Ishikawa (cell line): ENCODE data around the gene GCLM.
A peak's percentile ranks its signal among the peaks of the same experiment; 100 is the strongest.

Experiments
- CEBPB ChIP-seq: IDR thresholded peaks from 2 replicates; pipeline ENCODE4 v1.6.1; 2012
- CREB1 ChIP-seq: IDR thresholded peaks from 2 replicates; pipeline ENCODE4 v1.6.1; 2012; ENCODE audit warnings: low read depth
- EGR1 ChIP-seq: IDR thresholded peaks from 2 replicates; pipeline ENCODE4 v1.6.1; 2012
- EP300 ChIP-seq: IDR thresholded peaks from 2 replicates; pipeline ENCODE4 v1.6.1; 2012; ENCODE audit warnings: borderline replicate concordance
- FOXM1 ChIP-seq: IDR thresholded peaks from 2 replicates; pipeline ENCODE4 v1.6.1; 2012; ENCODE audit warnings: low read depth, borderline replicate concordance
- NFIC ChIP-seq: IDR thresholded peaks from 2 replicates; pipeline ENCODE4 v1.6.1; 2012
- RAD21 ChIP-seq: IDR thresholded peaks from 2 replicates; pipeline ENCODE4 v1.6.1; 2012; ENCODE audit warnings: low read depth
- TAF1 ChIP-seq: IDR thresholded peaks from 2 replicates; pipeline ENCODE4 v1.6.1; 2012; ENCODE audit warnings: low read depth, mild to moderate bottlenecking
- TCF12 ChIP-seq: IDR thresholded peaks from 2 replicates; pipeline ENCODE4 v1.6.1; 2012; ENCODE audit warnings: low read depth
- TEAD4 ChIP-seq: IDR thresholded peaks from 2 replicates; pipeline ENCODE4 v1.6.1; 2012
- YY1 ChIP-seq: IDR thresholded peaks from 2 replicates; pipeline ENCODE4 v1.6.1; 2012; ENCODE audit warnings: low read depth
- ZBTB7A ChIP-seq: IDR thresholded peaks from 2 replicates; pipeline ENCODE4 v1.6.1; 2012; ENCODE audit warnings: low read depth
- TF ChIP-seq, protein P1 (sequence below): IDR thresholded peaks from 2 replicates; pipeline ENCODE4 v1.6.1; 2012
- TF ChIP-seq, protein P2 (sequence below): IDR thresholded peaks from 2 replicates; pipeline ENCODE4 v1.6.1; 2012
- TF ChIP-seq, protein P3 (sequence below): IDR thresholded peaks from 2 replicates; pipeline ENCODE4 v1.6.1; 2012; ENCODE audit warnings: low read depth, mild to moderate bottlenecking

The GCLM gene

DNA sequence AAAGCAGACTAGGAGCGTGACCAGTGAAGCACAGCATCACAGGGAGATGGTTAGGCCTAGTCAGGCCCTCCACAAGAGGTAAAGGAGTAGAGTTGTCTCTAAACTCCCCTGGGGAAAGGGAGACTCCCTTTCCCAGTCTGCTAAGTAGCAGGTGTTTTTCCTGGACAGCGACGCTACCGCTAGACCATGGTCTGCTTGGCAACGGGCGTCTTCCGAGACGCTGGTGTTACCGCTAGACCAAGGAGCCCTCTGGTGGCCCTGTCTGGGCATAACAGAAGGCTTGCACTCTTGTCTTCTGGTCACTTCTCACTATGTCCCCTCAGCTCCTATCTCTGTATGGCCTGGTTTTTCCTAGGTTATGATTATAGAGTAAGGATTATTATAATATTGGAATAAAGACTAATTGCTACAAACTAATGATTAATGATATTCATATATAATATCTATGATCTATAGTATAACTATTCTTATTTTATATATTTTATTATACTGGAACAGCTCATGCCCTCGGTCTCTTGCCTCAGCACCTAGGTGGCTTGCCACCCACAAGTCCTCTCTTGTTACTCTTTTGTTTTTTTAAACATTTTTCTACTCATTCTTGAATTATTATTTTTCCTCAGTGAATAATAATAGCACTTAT lies 58.4 kb downstream of the GCLM start:
- TF ChIP-seq RAD21, result peak; percentile 39

DNA sequence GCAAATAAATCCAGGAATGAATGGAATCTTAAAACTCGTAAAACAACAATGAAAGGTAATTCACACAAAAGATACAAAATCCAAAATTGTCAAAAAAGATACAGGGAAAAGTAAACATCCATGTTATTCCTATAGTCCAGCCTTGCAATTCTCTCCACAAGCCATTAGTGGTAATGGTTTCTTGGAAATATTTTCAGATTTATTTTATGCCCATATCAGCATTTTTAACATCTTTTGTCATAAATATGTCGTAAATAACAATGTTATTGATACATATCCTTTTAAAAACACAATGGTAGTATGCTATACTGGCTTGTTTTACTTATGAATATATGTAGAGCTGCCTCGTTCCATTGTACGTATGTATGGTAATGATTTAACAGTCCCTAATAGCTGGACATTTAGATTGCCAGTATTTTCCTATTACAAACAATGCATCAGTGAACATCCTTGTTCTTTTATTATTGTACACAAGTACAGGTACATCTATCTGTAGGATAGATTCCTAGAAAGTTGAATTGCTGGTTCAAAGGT lies 60.8 kb downstream of the GCLM start:
- TF ChIP-seq TCF12, result no peak
- TF ChIP-seq TAF1, result no peak
- no peak for TF ChIP-seq TEAD4
- TF ChIP-seq, protein P1, sequence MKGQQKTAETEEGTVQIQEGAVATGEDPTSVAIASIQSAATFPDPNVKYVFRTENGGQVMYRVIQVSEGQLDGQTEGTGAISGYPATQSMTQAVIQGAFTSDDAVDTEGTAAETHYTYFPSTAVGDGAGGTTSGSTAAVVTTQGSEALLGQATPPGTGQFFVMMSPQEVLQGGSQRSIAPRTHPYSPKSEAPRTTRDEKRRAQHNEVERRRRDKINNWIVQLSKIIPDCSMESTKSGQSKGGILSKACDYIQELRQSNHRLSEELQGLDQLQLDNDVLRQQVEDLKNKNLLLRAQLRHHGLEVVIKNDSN, result no peak
- TF ChIP-seq EGR1, result no peak
- TF ChIP-seq YY1, result no peak
- TF ChIP-seq ZBTB7A, result no peak
- no peak for TF ChIP-seq RAD21
- TF ChIP-seq NFIC, result no peak
- TF ChIP-seq, protein P2, sequence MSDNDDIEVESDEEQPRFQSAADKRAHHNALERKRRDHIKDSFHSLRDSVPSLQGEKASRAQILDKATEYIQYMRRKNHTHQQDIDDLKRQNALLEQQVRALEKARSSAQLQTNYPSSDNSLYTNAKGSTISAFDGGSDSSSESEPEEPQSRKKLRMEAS, result no peak
- no peak for TF ChIP-seq FOXM1
- TF ChIP-seq, protein P3, sequence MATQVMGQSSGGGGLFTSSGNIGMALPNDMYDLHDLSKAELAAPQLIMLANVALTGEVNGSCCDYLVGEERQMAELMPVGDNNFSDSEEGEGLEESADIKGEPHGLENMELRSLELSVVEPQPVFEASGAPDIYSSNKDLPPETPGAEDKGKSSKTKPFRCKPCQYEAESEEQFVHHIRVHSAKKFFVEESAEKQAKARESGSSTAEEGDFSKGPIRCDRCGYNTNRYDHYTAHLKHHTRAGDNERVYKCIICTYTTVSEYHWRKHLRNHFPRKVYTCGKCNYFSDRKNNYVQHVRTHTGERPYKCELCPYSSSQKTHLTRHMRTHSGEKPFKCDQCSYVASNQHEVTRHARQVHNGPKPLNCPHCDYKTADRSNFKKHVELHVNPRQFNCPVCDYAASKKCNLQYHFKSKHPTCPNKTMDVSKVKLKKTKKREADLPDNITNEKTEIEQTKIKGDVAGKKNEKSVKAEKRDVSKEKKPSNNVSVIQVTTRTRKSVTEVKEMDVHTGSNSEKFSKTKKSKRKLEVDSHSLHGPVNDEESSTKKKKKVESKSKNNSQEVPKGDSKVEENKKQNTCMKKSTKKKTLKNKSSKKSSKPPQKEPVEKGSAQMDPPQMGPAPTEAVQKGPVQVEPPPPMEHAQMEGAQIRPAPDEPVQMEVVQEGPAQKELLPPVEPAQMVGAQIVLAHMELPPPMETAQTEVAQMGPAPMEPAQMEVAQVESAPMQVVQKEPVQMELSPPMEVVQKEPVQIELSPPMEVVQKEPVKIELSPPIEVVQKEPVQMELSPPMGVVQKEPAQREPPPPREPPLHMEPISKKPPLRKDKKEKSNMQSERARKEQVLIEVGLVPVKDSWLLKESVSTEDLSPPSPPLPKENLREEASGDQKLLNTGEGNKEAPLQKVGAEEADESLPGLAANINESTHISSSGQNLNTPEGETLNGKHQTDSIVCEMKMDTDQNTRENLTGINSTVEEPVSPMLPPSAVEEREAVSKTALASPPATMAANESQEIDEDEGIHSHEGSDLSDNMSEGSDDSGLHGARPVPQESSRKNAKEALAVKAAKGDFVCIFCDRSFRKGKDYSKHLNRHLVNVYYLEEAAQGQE, result no peak
- TF ChIP-seq CREB1, result no peak
- no peak for TF ChIP-seq EP300
- no peak for TF ChIP-seq CEBPB

DNA sequence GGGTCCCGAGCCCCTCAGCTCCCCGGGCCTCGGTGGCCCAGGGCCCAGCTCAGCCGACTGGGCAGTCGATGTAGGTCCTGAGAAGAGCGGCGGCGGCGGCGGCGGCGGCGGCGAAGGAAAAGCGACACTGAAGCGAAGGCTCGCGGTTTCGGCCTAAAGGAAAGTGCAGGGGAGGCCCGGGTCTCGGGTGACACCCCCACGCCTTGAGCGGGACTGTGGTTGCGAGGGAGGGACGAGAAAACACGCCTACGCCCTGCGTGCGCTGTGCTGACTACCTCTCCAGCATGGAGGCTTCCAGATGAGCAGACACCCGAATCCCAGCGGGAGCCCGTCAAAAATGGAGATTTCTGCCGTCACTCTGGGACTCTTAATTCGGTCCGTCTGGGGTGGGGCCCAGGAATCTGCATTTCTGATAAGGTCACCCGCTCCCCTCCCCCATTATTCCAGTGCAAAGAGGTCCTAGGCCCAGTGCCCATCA lies 61.4 kb downstream of the GCLM start:
- TF ChIP-seq, protein P2, result peak; percentile 48
- TF ChIP-seq, protein P3, result no peak
- TF ChIP-seq EP300, result no peak; the same call in 1 of the 2 replicates
- TF ChIP-seq, protein P1, result 0 out of 2 replicates have a peak, but pooled peaks have one; percentile 4
- TF ChIP-seq TEAD4, result peak; percentile 62; the same call in 1 of the 2 replicates
- 0 out of 2 replicates have a peak, but pooled peaks have one; percentile 8 for TF ChIP-seq NFIC
- peak; percentile 65 for TF ChIP-seq ZBTB7A
- TF ChIP-seq YY1, result peak; percentile 81
- TF ChIP-seq TCF12, result peak; percentile 73
- no peak for TF ChIP-seq FOXM1
- peak; percentile 86 for TF ChIP-seq EGR1
- no peak for TF ChIP-seq CREB1
- no peak for TF ChIP-seq TAF1
- no peak for TF ChIP-seq CEBPB
- no peak for TF ChIP-seq RAD21

DNA sequence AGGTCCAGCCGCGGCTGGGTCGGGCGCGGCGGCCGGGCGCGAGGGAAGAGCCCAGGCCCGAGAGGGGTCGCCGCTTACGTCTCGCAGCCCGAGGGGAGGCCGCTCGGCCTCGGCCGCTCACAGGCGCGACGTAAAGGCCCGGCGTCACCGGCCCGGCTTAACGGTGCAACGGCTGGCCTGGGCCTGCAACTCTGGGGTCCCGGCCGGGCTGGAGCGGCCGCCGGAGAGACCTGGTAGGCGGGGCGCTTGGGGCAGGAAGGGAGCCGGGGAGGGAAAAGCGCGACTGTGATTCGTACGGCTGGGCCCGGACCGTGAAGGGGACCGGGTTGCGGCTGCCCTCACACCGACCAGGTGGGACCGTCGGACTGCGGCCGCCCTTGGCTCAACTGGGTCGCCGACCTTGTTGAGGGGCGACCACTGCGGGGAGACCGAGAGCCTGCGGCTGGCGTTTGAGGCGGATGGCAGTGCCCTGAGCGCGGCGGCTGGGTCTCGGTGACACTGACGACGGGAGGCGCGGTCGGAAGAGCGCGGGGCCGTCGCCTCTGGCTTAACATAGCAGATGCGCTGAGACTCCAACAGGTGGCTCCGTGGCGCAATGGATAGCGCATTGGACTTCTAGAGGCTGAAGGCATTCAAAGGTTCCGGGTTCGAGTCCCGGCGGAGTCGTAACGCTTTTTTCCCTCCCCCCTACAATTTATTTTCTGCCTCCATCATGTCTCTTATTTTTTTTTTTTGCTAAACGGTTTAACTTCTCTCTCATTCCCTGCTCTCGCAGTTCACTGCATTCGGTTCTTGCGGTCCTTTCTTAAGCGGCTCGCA lies 62.0 kb downstream of the GCLM start:
- TF ChIP-seq TAF1, result peak; percentile 53
- no peak; the same call in 1 of the 2 replicates for TF ChIP-seq RAD21
- TF ChIP-seq, protein P1, result no peak
- TF ChIP-seq, protein P3, result no peak
- TF ChIP-seq FOXM1, result no peak
- peak; percentile 2; the same call in 1 of the 2 replicates for TF ChIP-seq NFIC
- peak; percentile 10; the same call in 1 of the 2 replicates for TF ChIP-seq YY1
- peak; percentile 42 for TF ChIP-seq TCF12
- TF ChIP-seq, protein P2, result peak; percentile 59
- no peak for TF ChIP-seq EGR1
- no peak; the same call in 1 of the 2 replicates for TF ChIP-seq ZBTB7A
- TF ChIP-seq CREB1, result 0 out of 2 replicates have a peak, but pooled peaks have one; percentile 16
- TF ChIP-seq TEAD4, result peak; percentile 94
- TF ChIP-seq CEBPB, result peak; percentile 50; the same call in 1 of the 2 replicates
- 0 out of 2 replicates have a peak, but pooled peaks have one; percentile 18 for TF ChIP-seq EP300
